ENCODE measurements around the gene FREM1.

GRCh38 chr9:14941501-14942405 is 31.5 kb upstream of the FREM1 start:
- TF ChIP-seq PPARA (CRISPR knock-in tag; IDR thresholded peaks at IDR 0.05; ENCODE audit: borderline replicate concordance), result no peak
- TF ChIP-seq RARB (CRISPR knock-in tag; IDR thresholded peaks at IDR 0.05), result no peak

Measured in SK-N-SH treated with all-trans-retinoic acid at 6 μM for 48 hours (cell line).